HG03045 (cell line): ENCODE results near the gene CLDN10.
"Not testable (repeated sequence)": the region's sequence is repeated elsewhere in the genome, so short reads cannot be mapped to it uniquely, and the experiment has no call there.

Experiments used
- ATAC-seq: cut with Tn5 transposase; IDR thresholded peaks from one replicate; pipeline ENCODE4 v1.9.1; 2021; ENCODE audit warnings: mild to moderate bottlenecking, moderate library complexity; ENCODE audit not compliant: unreplicated experiment

The CLDN10 gene

DNA sequence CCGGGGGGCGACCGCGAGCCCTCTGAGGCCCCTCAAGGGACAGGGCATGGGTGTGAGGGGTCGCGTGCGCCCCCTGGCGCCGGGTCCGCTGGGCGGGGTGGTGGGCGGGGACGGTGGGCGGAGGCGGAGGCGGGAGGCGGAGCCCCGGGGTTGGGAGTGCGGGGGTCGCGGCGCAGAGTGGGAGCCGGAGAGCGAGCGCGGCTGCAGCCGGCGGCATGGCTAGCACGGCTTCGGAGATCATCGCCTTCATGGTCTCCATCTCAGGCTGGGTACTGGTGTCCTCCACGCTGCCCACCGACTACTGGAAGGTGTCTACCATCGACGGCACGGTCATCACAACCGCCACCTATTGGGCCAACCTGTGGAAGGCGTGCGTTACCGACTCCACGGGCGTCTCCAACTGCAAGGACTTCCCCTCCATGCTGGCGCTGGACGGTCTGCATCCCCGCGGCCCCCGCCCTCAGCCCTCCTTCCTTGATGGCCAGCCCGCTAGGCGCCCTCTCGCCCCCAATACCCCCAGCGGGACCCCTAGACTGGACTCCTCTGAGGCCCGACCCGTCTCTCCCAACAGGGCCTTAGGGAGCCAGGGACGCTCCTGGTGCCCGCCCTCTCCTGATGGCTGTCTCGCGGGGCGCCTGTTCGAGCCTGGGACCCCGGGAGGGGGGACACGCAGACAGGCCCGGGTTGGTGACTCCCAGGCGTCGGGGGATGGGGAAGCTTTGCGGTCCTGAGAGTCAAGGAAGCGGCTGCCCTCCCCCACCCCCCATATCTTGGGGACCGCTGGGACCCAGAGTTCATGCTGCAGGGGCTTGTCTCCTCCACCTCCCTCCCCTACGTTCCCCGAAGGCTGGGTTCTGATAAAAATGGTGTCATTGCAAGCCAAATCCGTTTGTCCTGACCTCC is at the start of gene CLDN10:
CLDN10 (plus strand) TSS at position 182 of the 903 bp plus-strand sequence; CDS start at position 216, 34 bp downstream.
- no peak for ATAC-seq

DNA sequence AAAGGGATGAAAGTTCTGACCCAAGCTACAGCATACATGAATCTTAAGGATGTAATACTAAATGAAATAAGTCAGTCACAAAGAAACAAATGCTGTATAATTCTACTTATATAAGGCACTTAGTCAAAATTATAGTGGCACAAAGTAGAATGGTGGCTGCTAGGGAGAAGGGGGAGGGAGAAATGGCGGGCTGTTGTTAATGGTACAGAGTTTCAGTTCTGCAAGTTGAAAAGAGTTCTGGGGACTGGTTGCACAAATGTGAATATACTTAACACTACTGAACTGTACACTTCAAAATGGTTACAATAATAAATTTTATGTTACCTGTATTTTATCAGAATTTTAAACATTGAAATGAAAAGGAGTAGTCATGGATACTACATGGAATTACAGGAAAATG is 48.9 kb upstream of the CLDN10 start:
- ATAC-seq, result no peak

DNA sequence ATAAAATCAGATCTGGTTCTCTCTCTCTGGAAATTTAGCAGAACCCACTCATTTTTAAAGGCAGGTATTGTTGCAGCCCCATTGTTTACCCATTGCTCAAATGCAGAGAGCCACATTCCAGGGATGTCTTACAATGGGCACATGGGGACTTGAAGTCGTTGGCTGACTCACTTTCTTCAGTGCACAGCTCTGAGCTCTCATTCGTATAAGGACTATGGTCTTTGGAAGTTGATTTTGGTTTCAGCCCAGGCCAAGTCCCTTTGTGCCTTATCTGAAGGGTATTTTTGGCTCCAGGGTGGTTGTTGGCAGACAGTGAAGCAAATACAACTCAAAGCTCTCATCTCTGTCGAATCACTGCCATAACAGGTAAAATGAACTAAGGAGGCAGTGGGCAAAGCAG is 47.3 kb upstream of the CLDN10 start:
- no peak for ATAC-seq

GRCh38 chr13:95505986-95506385 is 46.5 kb upstream of the CLDN10 start:
- ATAC-seq, result no peak

DNA sequence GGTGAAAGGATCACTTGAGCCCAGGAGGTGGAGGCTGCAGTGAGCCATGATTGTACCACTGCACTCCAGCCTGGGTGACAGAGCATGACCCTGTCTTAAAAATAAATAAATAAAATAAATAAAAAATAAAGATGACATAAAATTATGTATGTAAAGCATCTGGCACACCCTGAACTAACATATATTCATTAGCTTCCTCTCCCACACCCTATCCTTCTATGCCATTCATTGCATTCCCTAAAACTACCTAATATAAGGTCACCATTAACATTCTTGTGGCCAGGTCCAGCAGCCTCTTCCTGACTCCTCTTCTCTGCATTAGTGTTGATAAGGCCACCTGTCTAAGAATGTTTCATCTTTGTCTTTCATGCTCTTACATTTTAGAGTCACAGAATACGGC is 44.5 kb upstream of the CLDN10 start:
- ATAC-seq, result no peak

DNA sequence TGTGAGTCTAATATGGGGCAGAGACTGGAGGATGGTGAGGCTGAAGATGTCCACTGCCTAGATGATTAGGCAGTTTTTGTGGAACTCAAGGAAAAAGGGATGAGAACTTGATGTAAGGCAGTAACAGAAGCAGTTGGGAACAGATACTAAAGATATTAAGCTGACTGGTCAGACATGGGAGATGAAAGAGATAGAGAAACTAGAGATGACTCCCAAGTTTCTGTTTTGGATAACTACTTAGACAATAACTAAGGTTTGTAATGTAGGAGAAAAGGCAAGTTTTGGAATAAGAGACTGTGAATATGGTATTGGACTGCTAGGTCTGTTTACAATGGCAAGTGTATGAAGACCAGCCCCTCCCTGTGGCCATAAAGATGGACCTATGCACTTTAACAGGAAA is 43.5 kb upstream of the CLDN10 start:
- ATAC-seq, result no peak

- no peak for ATAC-seq
Observed at GRCh38 chr13:95509521-95510310, 42.8 kb upstream of the CLDN10 start.

GRCh38 chr13:95510950-95511349 is 41.6 kb upstream of the CLDN10 start:
- no peak for ATAC-seq

GRCh38 chr13:95512424-95512823 is 40.1 kb upstream of the CLDN10 start:
- no peak for ATAC-seq

- no peak for ATAC-seq
Observed at GRCh38 chr13:95512957-95513356, 39.6 kb upstream of the CLDN10 start.

GRCh38 chr13:95515606-95516005 is 36.9 kb upstream of the CLDN10 start:
- ATAC-seq, result not testable (repeated sequence)

DNA sequence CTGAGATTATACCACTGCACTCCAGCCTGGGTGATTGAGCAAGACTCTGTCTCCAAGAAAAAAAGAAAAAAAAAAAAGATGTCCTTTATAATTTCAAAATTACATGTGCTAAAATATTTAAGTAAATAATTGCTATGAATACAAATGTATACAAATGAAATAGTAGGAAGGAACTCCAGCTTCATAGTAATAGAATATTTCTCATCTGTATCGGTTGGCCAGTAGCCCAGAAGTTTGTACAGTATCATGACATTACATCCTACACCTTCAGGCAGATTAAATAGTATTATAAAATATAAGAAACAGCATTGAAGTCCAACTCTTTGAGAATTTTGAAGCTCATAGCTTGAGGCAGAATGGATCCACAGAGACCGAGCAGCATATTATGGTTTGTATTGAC is 36.5 kb upstream of the CLDN10 start:
- no peak for ATAC-seq

DNA sequence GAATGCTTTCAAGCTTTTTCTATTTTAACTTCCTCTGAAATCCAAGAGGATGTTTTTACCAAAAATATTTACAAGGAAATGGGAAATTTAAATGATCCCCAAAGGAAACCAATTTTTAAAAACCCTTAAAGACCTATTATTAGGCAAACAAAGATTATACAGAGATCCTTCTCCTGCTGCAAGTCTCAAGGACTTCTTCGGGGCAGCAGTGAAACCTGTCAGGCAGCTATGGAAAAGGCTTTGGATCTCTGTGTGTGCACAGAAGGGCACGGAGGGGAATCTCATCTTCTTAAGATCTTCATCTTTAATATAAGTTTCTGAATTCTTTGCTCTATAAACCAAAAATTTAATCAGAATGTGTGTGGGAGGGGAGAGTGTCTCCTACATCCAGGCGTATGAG is 36.0 kb upstream of the CLDN10 start:
- no peak for ATAC-seq

- ATAC-seq, result no peak
Observed at GRCh38 chr13:95523598-95523997, 28.9 kb upstream of the CLDN10 start.

- no peak for ATAC-seq
Observed at GRCh38 chr13:95524264-95524901, 28.1 kb upstream of the CLDN10 start.

GRCh38 chr13:95527955-95528354 is 24.6 kb upstream of the CLDN10 start:
- no peak for ATAC-seq

- ATAC-seq, result no peak
Observed at GRCh38 chr13:95530178-95530577, 22.3 kb upstream of the CLDN10 start.

DNA sequence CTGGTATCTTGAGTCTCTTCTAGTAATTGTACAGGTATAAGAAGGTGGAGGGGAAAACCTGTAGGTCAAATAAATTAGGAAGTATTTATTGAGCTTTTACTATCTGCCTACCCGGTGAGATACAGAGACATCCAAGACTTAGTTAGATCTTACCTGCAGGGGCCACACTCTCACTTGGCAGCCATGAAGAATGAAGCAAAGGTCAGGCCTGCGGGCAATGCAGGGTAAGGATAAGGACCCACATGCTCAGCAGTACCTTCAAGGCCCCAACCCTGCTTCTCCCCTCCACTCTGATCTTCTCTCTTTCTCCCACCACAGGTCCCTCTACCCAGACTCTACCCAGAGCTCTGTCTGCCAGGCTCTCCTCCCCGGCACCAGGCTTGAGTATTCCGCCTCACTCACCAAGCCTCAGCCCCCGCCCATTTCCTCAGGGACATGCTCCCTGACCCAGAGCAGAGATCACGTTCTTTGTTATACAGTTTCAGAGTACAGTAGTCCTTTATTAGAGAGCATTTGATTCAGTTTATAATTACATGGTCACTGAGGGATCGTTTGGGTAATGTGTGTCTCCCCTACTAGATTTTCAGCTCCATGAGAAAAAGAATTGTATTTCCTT is 18.9 kb upstream of the CLDN10 start:
- no peak for ATAC-seq

GRCh38 chr13:95535243-95535642 is 17.3 kb upstream of the CLDN10 start:
- ATAC-seq, result no peak

GRCh38 chr13:95536632-95537241 is 15.8 kb upstream of the CLDN10 start:
- no peak for ATAC-seq

DNA sequence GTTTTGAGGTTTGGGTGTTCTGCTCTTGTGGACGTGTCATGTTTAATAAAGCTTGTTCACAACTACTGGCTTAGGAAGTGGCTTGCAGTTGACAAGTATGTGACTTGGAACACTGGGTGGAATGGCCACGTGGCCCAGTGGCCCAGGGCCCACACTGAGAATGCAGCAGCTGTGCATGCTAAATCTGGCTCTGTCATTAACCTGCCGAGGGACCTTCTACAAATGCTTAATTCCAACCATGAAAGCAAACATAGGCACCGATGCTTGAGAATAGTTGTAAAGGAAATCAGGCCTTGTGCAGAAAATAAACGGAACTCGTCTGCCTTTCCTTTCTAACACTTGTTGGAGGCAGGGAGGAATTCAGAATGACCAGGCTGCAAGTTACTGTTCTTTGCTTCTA is 11.6 kb upstream of the CLDN10 start:
- no peak for ATAC-seq
